Measurements from ENCODE around the gene CDH5.
"Not testable (repeated sequence)": the region's sequence is repeated elsewhere in the genome, so short reads cannot be mapped to it uniquely, and the experiment has no call there.

CDH5 gene

GRCh38 chr16:66366433-66367299, at the start of gene CDH5:
Gene CDH5 (plus strand): TSS chr16:66366691. CDS start chr16:66379338, 12,647 bp downstream.
- no peak for DNase-seq

GRCh38 chr16:66318505-66318904, 48.0 kb upstream of the CDH5 start:
- no peak for DNase-seq

- DNase-seq: no peak
These were observed 45.7 kb upstream of the CDH5 start for GRCh38 chr16:66320774-66321173.

GRCh38 chr16:66322174-66322573, 44.3 kb upstream of the CDH5 start:
- DNase-seq: no peak

- DNase-seq: peak; percentile 20 to 26
These were observed 41.5 kb upstream of the CDH5 start for GRCh38 chr16:66324815-66325515.

GRCh38 chr16:66325717-66326376, 40.6 kb upstream of the CDH5 start:
- DNase-seq: no peak

- peak in 1 of 2 experiments; percentile 22 for DNase-seq
These were observed 39.4 kb upstream of the CDH5 start for GRCh38 chr16:66326991-66327513.

- no peak for DNase-seq
These were observed 38.2 kb upstream of the CDH5 start for GRCh38 chr16:66328282-66328681.

- not testable (repeated sequence) for DNase-seq
These were observed 35.0 kb upstream of the CDH5 start for GRCh38 chr16:66331464-66331863.

GRCh38 chr16:66332634-66333610, 33.6 kb upstream of the CDH5 start:
- DNase-seq: no peak

GRCh38 chr16:66334853-66335574, 31.5 kb upstream of the CDH5 start:
- peak; percentile 19 to 68 for DNase-seq

- peak; percentile 26 to 59 for DNase-seq
These were observed 30.7 kb upstream of the CDH5 start for GRCh38 chr16:66335704-66336329.

- DNase-seq: no peak
These were observed 28.9 kb upstream of the CDH5 start for GRCh38 chr16:66337463-66338188.

GRCh38 chr16:66342294-66342900, 24.1 kb upstream of the CDH5 start:
- DNase-seq: peak in 1 of 2 experiments; percentile 14

- DNase-seq: peak in 1 of 2 experiments; percentile 23
These were observed 21.9 kb upstream of the CDH5 start for GRCh38 chr16:66344533-66345145.

- DNase-seq: no peak
These were observed 20.3 kb upstream of the CDH5 start for GRCh38 chr16:66346221-66346620.

GRCh38 chr16:66352304-66352703, 14.2 kb upstream of the CDH5 start:
- DNase-seq: no peak

GRCh38 chr16:66353055-66353454, 13.4 kb upstream of the CDH5 start:
- no peak for DNase-seq

Data from NCI-H1930 (cell line).